Activated CD4-positive, alpha-beta T cell treated with anti-CD3 and anti-CD28 coated beads, Interleukin-2, amount 50 U/mL, for 16 hours (primary cell): ENCODE results near the gene NPTX1.

Experiments used
- DNase-seq: peaks from one replicate; pipeline ENCODE4 v3.0.0-alpha.2; 2020

The NPTX1 gene

GRCh38 chr17:80477647-80478478, 1.5 kb upstream of the NPTX1 start:
- no peak for DNase-seq

GRCh38 chr17:80476877-80477646, 655 bp upstream of the NPTX1 start:
- no peak for DNase-seq

DNA sequence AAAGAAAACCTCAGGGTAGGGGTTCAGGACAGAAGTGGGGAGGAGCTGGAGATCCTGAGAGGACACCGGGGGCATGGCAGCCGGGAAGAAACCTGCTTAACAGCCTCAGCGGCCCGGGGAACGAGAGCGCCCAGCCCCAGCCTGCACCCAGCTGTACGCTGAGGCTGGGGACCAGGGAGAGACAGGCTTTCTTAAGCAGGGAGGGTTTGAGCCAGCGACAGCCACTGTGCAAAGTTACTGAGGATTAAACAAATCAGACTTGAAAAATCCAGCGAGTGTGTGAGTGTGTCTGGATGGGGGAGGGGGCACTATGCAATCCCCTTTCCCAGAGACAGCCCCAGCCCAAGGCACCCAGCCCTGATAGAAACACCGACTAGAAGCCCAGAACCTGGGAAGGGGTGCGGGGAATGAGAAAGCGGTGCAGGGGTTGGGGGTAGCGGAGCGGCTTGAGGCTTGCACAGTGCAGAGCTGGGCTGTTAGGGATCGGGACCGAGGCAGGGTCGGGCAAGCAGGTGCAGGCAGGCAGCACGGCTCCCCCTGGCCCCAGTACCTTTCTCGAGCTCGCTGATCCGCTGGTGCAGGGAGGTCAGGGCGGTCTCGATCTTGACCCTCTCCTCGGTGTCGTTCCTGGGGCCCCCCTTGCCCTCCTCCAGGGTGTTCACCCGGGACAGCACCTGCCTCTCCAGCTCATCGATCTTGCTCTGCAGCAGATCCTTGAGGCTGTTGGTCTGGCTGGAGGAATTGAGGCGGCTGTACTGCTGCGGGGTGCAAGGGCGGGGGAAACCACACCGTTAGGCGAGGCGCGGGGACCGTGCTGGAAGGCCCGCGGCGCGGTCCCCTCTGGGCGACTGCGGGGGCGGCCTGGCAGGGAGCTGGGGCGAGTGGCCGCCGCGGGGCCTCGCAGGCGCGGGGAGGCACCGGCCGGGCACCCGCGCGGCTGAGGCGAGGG, 1.2 kb downstream of the NPTX1 start:
- DNase-seq = no peak

DNA sequence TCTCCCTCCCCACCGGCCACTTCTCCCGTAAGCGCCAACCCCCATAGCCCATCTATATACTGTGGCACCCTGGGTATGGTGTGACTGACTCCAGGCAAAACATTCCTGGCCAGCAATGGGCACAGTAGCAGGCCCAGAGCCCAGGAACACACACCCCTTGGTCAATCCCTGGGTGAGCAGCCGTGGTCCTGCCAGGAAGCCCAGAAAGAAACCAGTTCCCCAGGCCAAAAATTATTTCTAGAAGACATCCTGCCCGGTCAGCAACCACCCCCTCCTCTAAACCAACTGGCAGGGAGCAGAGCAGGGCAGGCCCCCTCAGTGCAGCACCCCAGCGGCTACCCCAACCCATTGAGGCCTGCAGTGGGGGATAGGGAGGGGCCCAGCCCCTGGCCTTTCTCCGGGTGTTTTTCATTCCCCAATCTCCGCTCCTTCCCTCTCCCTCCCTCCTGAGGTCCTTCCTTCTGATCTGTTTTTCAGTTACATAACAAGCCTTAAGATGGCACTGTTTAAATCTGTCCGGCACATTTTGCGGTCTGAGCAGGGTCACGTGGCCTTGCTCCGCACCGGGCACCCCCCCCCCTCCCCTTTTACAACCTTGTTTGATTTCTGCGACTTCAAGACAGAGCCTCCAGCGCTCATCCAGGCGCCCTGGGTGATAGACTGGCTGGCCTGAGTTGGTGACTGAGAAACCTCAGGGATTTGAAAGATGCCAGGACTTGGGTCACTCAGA, 2.0 kb downstream of the NPTX1 start:
- no peak for DNase-seq

GRCh38 chr17:80473701-80474100, 2.7 kb downstream of the NPTX1 start:
- DNase-seq = no peak

- DNase-seq = no peak
Observed at GRCh38 chr17:80472996-80473395, 3.4 kb downstream of the NPTX1 start.

DNA sequence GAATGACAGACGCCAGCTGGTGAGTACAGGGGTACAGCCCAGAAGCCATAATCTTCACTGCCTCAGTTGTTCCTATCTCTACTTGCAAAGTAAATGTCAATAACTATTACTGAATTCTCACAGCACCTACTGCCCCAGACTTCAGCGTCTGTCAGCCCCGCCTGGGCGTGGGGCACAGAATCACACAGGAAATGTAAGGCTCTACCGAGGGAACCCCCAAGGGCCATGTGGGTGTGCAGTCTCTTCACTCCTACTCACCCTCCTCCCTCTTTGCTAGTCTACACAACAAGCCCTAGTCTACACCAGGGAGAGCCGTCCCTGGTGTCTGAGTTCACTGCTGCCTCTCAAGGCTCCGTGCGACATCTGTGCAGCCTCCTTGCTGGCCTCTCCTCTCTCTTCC, 4.5 kb downstream of the NPTX1 start:
- no peak for DNase-seq

DNA sequence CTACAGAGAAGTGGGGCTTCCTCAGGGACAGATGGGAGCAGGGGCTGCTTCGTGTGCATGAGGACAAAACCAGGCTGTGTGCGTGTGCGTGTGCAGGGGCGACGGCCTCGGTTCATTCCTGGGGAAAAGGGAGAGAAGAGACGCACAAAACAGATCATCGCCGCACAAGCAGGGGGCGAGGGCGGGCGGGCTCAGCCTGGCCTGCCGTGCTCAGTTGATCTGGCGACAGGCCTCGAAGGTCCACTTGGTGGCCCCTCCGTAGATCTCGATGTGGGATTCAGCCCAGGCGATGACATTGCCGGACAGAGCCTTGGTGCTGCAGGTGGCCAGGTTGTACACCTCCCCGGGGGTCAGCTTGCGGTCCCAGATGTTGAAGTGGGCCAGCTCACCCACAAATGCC, 5.8 kb downstream of the NPTX1 start:
- no peak for DNase-seq

DNA sequence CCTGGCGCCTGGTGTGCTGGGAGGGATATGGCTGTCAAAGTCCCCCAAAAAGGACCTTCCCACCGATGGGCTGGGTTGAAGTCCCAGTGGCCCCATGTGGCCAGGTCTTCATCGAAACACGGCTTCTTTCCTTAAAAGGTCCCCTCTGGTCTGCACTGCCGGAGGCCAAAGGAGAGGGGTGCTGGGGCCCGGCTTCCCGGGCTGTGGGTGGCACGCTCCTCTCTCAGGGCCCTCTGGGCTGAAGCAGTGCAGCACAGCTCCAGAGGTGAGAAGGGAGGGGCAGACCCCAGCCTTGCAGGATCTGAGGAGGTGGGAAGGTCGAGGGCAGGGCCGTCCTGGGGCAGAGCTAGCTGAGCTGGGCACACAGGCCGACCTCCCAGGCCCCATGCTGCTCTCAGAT, 6.7 kb downstream of the NPTX1 start:
- no peak for DNase-seq

DNA sequence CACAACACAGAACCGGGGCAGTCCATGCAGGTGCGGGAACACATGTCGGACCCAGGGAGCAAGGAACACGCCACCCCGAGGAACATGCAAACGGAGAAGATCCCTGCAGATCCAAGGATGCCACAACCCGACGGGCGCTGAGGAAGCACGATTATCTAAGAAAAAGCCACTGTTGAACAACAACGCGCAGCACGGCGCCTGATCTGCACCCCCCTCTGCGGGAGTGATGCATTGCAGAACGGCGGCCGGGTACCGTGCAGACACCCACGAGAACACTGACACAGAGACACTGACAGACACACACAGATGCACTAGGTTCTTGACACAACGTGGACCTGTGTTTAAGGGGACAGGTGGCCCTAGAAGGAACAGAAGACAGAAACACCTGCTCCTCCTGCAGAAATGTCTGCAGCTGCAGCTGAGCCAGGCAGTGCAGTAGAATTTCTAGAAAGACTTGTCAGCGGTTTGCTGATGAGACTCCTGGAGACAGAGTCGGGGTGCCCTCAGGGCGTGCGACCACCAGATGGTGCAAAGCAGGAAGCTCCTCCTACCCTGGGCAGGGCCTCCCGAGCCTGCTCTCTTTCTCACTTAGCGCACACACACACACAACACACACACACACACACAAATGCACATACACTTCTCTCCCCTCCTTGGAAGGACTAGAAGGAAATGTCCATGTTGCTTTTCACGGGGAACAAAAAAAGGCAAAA, 7.5 kb downstream of the NPTX1 start:
- DNase-seq = no peak

DNA sequence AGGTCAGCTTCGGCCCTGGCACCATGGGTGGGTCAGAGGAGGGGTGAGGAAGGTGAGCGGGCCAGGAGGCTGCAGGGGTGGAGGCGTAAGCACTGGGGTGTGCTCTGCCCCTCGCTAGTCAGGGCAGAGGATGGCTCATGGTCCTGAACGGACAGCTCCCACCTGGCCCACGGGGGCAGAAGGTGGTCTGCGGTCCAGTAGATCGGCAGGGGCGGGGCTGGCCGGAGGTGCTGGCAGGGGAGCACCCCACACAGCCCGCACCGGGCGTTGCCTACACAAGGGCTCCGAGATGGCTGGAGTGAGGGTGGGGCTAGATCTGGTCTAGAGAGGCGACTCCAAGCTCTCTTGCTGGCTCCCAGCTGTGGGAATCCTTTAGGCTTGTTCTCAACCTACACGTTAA, 8.2 kb downstream of the NPTX1 start:
- DNase-seq = no peak

DNA sequence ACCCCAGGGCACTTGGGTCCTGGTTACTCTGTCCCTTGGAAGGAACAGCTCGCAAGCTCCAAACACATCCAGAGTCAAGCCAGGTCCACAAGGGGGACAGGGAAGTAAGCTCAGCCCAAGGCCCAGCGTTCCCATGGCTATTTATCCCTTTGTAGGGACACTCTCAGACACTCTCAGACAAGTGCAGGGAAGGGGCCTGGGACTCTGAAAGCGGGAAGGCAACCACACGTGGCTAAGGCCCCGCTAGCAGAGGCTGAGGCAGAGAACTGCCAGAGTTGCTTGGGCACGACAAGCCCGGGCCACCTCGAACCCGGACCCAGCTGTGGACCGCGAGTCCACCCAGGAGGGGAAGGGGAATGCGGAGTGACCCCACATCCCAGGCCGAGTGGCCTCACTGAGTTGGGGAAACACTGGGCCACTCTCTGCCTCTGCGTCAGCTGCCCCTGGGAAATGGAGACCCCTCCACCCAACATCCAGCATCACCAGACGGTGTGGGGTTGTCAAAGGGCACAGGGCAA, 10.2 kb downstream of the NPTX1 start:
- DNase-seq = no peak

- DNase-seq = no peak
Observed at GRCh38 chr17:80465327-80465974, 11.0 kb downstream of the NPTX1 start.

DNA sequence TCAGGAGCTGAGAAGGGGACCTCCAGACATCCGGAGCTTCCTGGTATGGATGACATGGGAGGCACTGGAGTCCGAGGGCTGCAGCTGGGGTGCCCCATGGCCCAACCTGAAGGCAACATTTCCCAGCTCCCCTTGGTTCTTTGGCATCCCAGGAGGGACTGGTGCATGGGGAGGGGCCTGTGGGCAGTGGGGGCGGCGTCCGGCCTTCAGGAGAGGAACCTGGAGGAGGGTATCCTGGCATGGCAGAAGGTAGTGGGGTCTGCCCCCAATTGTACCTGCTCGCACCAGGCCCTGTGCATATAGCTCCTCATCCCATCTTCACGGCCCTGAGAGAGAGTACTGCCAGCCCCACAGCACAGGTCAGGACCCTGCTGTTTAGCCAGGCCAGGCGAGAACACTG, 11.9 kb downstream of the NPTX1 start:
- no peak for DNase-seq

GRCh38 chr17:80463784-80464400, 12.5 kb downstream of the NPTX1 start:
- no peak for DNase-seq

GRCh38 chr17:80461528-80462160, 14.8 kb downstream of the NPTX1 start:
- DNase-seq = no peak

DNA sequence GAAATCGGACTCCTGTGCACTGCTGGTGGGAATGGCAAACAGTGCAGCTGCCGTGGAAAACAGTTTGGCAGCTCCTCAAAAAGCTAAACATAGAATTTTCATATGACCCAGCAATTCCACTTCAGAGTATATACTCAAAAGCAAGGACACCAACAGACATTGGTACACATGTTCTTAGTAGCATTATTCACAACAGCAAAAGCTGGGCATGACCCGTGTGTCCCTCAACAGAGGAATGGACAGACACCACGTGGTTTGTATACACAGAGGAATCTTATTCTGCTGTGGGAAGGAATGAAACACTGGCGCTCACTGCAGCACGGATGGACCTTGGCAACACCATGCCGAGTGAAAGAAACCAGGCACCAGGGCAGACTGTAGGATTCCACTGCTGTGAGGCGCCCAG, 16.0 kb downstream of the NPTX1 start:
- DNase-seq = no peak

DNA sequence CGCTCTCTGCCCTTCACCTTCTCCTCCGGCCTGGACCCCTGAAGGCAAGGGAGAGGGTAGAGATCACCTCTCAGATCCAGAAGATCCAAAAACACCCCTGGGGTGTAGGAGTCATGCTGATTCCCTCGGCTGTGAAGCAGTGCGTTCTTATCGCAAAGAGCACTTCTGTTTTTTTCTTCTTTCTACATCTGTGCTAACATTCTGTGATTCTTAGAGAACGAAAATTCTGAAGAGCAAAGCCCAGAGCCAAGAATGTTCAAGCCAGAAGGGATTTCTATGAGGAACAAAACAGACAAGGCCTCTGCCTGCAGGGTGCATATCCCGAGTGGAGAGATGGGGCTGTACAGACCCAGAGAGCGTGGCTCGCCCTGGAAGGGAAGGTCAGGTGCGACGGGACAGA, 17.2 kb downstream of the NPTX1 start:
- no peak for DNase-seq

DNA sequence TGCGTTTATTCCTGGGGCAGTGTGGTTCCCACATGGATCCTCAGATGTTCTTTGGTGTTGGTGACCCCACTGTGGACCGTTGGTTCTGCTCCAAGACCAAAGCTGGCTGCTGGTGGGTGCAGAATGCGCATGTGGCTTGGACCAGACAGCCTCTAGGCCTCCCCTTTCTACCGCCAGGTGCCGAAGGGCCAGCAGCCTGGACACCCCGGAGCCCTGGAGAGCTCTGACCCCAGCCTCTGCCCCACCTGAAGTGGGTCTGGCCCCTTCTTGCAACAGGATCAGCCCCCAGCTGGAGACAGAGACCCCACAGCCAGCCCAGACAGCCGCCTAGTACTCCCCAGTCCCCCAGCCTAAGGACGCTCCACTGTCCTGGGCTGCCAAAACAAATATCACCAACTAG, 18.4 kb downstream of the NPTX1 start:
- no peak for DNase-seq

- no peak for DNase-seq
Observed at GRCh38 chr17:80457236-80457856, 19.1 kb downstream of the NPTX1 start.
